ENCODE results near the gene ZFP36L2. TPM values are rescaled to one million over a fixed set of nuclear protein-coding genes. Genes with fewer than 3 reads are reported as not detected.

Gene ZFP36L2
- polyA plus RNA-seq, 4 donors: 90.0 to 107 (median 98.4) TPM

- DNase-seq (ENCODE audit: low read depth in 4 of 4, low spot score in 2 of 4): peak in 1 of 4 donors; percentile 34
These were observed 1.2 kb downstream of the ZFP36L2 start for GRCh38 chr2:43225093-43225787.

- no peak for DNase-seq (ENCODE audit: low read depth in 4 of 4, low spot score in 2 of 4)
These were observed 1.8 kb downstream of the ZFP36L2 start for GRCh38 chr2:43224571-43225092.

- peak in 1 of 4 donors; percentile 37 for DNase-seq (ENCODE audit: low read depth in 4 of 4, low spot score in 2 of 4)
These were observed 2.3 kb downstream of the ZFP36L2 start for GRCh38 chr2:43224131-43224570.

- no peak for DNase-seq (ENCODE audit: low read depth in 4 of 4, low spot score in 2 of 4)
These were observed 2.8 kb downstream of the ZFP36L2 start for GRCh38 chr2:43223521-43224001.

- DNase-seq (ENCODE audit: low read depth in 4 of 4, low spot score in 2 of 4): no peak
These were observed 3.7 kb downstream of the ZFP36L2 start for GRCh38 chr2:43222475-43223309.

GRCh38 chr2:43221763-43222474 lies 4.5 kb downstream of the ZFP36L2 start:
- DNase-seq (ENCODE audit: low read depth in 4 of 4, low spot score in 2 of 4): peak in 3 of 4 donors; percentile 53 to 93 (median 86)

- peak in 2 of 4 donors; percentile 87 to 93 for DNase-seq (ENCODE audit: low read depth in 4 of 4, low spot score in 2 of 4)
These were observed 5.2 kb downstream of the ZFP36L2 start for GRCh38 chr2:43221124-43221762.

- DNase-seq (ENCODE audit: low read depth in 4 of 4, low spot score in 2 of 4): no peak
These were observed 5.7 kb downstream of the ZFP36L2 start for GRCh38 chr2:43220760-43221123.

GRCh38 chr2:43220229-43220751 lies 6.1 kb downstream of the ZFP36L2 start:
- no peak for DNase-seq (ENCODE audit: low read depth in 4 of 4, low spot score in 2 of 4)

GRCh38 chr2:43219383-43220228 lies 6.8 kb downstream of the ZFP36L2 start:
- no peak for DNase-seq (ENCODE audit: low read depth in 4 of 4, low spot score in 2 of 4)

GRCh38 chr2:43218702-43219382 lies 7.6 kb downstream of the ZFP36L2 start:
- no peak for DNase-seq (ENCODE audit: low read depth in 4 of 4, low spot score in 2 of 4)

GRCh38 chr2:43218155-43218701 lies 8.2 kb downstream of the ZFP36L2 start:
- no peak for DNase-seq (ENCODE audit: low read depth in 4 of 4, low spot score in 2 of 4)

- DNase-seq (ENCODE audit: low read depth in 4 of 4, low spot score in 2 of 4): peak in 1 of 4 donors; percentile 80
These were observed 8.9 kb downstream of the ZFP36L2 start for GRCh38 chr2:43217228-43218154.

GRCh38 chr2:43216629-43217028 lies 9.8 kb downstream of the ZFP36L2 start:
- no peak for DNase-seq (ENCODE audit: low read depth in 4 of 4, low spot score in 2 of 4)

GRCh38 chr2:43215673-43216255 lies 10.6 kb downstream of the ZFP36L2 start:
- no peak for DNase-seq (ENCODE audit: low read depth in 4 of 4, low spot score in 2 of 4)

- DNase-seq (ENCODE audit: low read depth in 4 of 4, low spot score in 2 of 4): no peak
These were observed 12.2 kb downstream of the ZFP36L2 start for GRCh38 chr2:43214253-43214652.

GRCh38 chr2:43212931-43213330 lies 13.5 kb downstream of the ZFP36L2 start:
- DNase-seq (ENCODE audit: low read depth in 4 of 4, low spot score in 2 of 4): no peak

All from left renal cortex interstitium (tissue), 4 donors.